Inflammatory macrophage treated with lipopolysaccharide for 1 hour (primary cell): Measurements from ENCODE around the gene OCRL.

ENCODE experiments used
- DNase-seq, 2 donors: peaks; one replicate each; pipeline ENCODE4 v3.0.0-alpha.2; 2020 to 2022

Gene OCRL

GRCh38 chrX:129638917-129639316 lies 98.9 kb downstream of the OCRL start:
- no peak for DNase-seq

- peak; percentile 32 to 38 for DNase-seq
Observed at GRCh38 chrX:129640737-129641136, 100.7 kb downstream of the OCRL start.

- peak; percentile 1 to 16 for DNase-seq
Observed at GRCh38 chrX:129641469-129641868, 101.4 kb downstream of the OCRL start.

GRCh38 chrX:129641941-129642340 lies 101.9 kb downstream of the OCRL start:
- no peak for DNase-seq
